CMK (cell line): Measurements from ENCODE around the gene MGAT3.
A peak's percentile ranks its signal among the peaks of the same experiment; 100 is the strongest.
"Not testable (repeated sequence)": the region's sequence is repeated elsewhere in the genome, so short reads cannot be mapped to it uniquely, and the experiment has no call there.

Source experiments
- DNase-seq: peaks from one replicate; pipeline ENCODE4 v3.0.0-alpha.2; 2010; ENCODE audit warnings: low read depth

Gene MGAT3

DNA sequence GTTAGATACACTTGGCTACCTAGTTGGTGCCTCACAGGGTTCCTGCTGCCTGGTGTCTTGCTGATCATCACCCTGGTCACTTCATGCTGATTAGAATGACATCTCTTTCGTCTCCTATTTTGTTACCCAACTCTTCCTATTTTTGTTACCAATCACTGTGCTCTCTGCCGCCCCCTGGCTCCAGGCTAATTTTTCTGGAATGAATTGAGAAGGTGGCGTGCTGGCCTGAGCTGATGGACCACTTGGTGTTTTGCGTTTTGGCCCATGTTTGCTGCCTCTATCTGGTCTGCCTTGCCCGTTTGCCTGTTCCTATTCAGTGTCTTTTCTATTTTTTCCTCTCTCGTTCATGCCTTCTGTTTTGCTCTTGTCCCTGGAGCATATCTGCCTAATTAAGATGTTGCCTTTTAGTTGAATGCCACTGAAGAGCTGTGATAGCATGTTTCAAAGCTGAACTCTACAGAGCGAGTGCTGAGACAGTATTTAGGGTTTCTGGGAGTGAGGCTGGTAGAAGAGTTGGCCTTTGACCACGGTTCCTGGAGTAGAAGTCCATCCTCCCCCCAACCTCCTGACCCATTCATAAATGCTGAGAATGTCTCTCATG, 57.7 kb downstream of the MGAT3 start:
- no peak for DNase-seq

DNA sequence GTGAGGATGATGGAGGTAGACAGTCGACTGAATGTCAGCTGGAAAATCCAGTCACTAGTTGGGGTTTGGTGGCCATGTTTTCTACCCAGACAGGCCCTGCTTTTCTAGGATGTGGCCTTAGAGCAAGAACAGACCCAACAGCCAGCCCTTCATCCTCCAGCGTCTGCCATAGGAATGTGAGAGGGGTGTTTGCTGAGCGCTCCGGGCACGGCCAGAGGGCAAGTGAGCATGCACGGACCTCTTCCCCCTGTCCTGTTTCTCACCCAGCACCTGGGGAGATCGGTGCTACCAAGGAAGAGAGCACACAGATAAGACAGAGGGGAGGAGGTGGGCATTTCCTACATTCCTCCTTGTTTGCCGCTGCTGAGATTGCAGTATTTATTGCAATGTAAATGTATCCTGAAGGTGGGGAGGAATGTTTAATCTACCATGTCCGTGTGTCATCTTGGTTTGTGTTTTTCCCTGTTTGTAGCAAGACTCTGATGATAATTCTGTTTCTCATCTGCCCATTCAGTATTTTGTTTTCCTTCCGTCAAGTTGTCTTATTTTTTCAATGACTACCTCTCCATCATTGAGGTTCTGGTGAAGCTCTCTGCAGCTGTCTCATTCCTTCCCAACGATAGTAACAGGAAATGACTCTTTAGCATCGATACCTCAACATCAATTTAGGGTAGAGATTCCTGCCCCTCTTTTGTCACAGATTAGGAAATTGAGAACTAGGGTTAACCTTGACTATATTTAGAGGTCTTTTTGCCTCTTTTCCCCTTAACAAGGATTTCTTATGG, 58.6 kb downstream of the MGAT3 start:
- no peak for DNase-seq

DNA sequence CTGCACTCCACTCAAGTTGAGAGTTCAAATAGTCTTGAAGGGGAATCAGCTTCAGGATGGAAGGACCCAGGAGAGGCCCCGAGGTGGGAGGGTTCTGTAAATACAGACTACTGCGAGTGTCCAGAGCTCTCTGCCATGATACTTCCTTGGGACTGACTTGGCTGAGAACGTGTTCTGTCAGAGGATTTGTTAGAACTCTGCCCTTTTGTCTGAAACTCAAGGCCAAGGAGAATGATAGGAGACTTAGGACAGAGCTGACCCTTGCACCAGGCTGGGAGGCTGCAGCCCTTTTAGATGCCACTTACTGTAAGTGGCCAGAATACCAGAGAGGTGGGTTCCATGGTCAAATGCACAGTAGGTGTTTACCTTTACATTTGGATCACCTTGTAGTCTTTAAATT, 60.7 kb downstream of the MGAT3 start:
- no peak for DNase-seq

DNA sequence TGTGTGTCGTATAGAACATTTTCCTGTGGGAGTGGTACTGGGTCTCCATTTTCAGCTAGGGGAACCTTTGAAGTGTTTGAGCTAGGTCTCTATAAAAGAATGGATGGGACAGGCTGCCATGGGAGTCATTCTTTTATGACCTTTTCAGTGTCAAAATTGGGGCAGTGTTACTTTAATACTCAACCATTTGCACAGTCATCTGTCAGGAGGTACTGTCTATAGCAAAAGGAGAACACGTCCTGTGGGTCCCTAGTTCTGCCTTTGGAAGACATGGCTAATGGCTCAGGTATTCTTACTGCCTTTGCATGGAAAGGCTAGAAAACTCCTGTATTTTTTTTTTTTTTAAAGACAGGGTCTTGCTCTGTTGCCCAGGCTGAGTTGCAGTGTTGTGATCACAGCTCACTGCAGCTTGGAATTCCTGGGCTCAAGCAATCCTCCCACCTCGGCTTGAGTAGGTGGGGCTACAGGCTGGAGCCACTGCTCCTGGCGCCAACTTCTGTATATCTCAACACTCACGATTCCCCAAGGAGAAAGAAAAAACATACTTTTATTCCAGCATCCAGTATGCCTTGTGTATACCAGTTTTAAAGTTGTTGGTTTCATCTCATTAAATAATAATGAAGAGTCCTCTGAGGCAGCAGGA, 61.5 kb downstream of the MGAT3 start:
- no peak for DNase-seq

DNA sequence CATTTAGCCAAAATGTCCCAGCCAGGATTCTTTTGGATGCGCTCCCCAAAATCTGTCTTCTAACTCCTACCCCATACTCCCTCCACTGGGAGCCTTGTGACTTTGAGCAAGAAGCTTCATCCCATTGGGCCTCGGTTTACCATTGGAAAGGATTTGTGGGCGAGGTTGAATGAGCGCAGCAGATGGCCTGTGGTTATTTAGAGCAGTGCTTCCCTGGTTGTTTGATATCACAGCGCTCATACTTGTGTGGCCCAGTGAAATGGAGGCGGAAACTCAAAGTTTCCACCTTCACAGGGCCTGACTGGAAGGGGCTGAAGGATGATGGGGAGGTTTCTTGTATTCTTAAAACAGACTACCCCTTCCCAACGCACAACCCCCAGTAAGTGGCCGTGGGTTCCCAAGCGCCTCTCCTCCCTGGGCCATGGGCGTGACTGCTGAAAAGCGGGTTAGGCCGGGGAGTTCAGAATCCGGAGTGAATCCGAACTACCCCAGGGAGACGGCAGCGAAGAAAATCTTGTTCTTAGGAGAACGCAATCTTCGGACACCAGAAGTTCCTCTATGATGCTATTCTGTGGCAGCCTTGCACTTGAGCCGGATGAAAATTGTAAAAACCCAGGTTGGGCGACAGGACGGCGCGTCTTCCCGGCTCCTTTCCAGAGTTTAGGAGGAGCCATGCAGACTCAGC, 62.3 kb downstream of the MGAT3 start:
- DNase-seq: no peak

DNA sequence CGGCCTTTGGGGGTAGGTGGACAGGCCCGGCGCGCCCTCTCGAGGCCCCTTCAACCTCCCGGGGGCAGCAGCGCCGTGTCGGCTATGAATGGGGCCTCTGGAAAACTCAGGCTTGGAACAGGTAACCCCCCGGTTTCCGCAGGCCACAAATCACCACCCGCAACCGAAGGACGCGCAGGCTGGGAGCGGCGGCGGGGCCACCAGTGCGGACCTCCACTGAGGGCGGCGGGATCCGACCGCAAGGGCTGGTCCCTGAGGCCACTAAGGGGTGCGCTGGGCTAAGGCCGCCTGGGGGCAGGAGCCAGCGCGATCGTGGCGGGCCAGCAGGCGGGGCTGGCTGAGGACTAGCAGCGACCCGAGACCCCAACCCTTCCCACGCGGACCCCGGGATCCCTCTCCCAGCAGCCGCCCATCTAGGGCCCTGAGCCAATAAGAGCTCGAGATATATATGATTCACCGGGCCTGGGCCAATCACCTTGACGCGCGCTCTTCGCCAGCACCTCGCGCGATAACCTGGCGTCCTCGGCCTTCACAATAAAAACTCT, 62.9 kb downstream of the MGAT3 start:
- DNase-seq: peak; percentile 99

DNA sequence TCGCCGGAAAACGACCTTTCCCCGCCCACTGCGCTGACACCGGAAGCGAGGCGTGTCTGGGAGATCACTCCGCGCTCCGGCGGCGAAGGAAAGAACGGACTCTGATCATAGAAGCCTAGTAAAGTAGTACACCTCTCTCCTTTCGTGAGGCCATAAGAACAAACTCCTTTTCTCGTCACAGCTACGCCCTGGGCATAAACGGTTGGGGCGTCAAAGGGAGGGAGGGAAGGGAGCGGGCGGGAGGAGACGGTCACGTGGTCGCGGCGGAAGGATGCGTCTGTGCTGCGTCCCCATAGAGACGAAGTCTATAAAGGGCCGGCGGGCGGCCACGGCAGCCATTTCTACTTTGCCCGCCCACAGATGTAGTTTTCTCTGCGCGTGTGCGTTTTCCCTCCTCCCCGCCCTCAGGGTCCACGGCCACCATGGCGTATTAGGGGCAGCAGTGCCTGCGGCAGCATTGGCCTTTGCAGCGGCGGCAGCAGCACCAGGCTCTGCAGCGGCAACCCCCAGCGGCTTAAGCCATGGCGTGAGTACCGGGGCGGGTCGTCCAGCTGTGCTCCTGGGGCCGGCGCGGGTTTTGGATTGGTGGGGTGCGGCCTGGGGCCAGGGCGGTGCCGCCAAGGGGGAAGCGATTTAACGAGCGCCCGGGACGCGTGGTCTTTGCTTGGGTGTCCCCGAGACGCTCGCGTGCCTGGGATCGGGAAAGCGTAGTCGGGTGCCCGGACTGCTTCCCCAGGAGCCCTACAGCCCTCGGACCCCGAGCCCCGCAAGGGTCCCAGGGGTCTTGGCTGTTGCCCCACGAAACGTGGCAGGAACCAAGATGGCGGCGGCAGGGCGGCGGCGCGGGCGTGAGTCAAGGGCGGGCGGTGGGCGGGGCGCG, 63.7 kb downstream of the MGAT3 start, which contains the start of gene ATF4:
ATF4 (plus strand) TSS at position 337 of the 880 bp plus-strand sequence. CDS start 884 bp downstream, outside the sequence.
- DNase-seq: peak; percentile 86

DNA sequence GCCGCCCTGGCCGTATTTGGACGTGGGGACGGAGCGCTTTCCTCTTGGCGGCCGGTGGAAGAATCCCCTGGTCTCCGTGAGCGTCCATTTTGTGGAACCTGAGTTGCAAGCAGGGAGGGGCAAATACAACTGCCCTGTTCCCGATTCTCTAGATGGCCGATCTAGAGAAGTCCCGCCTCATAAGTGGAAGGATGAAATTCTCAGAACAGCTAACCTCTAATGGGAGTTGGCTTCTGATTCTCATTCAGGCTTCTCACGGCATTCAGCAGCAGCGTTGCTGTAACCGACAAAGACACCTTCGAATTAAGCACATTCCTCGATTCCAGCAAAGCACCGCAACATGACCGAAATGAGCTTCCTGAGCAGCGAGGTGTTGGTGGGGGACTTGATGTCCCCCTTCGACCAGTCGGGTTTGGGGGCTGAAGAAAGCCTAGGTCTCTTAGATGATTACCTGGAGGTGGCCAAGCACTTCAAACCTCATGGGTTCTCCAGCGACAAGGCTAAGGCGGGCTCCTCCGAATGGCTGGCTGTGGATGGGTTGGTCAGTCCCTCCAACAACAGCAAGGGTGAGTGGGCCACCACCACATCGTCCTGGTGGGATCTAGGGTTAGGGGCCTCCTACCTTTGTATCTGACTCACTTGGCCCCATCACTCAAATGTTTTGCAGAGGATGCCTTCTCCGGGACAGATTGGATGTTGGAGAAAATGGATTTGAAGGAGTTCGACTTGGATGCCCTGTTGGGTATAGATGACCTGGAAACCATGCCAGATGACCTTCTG, 64.5 kb downstream of the MGAT3 start:
- DNase-seq: not testable (repeated sequence)

DNA sequence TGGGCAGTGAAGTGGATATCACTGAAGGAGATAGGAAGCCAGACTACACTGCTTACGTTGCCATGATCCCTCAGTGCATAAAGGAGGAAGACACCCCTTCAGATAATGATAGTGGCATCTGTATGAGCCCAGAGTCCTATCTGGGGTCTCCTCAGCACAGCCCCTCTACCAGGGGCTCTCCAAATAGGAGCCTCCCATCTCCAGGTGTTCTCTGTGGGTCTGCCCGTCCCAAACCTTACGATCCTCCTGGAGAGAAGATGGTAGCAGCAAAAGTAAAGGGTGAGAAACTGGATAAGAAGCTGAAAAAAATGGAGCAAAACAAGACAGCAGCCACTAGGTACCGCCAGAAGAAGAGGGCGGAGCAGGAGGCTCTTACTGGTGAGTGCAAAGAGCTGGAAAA, 65.3 kb downstream of the MGAT3 start:
- DNase-seq: not testable (repeated sequence)

DNA sequence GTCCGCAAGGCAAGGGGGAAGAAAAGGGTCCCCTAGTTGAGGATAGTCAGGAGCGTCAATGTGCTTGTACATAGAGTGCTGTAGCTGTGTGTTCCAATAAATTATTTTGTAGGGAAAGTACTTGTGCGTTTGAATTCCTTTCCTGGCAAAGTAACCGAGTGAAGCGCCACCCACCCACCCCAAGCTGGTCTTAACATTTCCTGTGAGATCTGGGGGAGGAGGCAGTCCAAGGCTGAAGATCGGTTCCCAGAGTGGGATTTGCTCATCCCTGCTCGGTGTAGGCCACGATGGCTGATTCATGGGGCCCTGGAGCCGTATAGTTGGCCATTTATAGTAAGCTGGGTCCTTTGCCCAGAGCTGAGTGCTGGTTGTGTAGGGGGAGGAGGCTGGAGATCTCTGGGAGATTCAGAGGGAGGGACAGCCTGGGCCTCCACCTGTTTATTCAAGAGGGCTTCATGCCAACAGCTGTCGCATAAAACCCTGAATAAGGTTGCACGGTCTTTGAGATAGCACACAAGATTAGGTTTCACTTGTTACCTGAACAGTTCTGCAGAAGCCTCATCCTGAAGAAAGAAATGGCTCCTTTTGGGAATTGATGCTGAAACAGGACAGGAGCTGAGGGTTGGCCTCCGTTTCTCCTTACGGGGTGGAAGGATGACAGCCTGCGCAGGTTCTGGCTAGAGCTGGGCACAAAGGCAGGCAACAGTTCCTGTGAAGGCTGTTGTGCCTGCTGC, 65.9 kb downstream of the MGAT3 start:
- DNase-seq: no peak

DNA sequence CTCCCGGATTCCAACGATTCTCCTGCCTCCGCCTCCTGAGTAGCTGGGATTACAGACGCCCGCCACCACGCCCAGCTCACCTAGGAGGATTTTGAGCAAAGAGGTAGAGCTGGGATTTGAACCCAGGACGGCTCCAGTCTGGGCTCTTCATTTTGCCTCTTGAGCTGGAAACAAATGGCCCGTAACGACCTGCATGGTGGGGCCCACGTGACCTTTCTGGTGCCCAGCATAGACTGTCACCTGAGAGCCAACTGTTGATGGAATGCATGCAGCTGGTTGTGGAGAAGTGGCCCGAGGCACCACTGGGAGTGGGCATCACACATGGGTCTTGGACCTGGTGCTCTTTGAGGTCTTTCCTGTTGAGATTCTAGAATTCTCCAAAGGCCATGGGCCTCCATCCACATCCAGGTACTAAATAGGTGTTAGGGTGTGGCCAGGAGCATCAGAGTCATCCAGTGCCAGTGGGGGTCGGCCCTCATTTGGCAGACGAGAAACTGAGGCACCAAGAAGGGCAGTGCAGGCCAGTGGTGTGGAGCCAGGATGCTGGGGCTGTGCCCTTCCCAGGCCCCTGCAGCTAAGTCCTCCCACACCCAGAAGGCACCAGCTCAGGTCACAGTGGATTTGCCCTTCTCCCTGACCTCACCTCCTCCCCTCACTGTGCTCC, 67.4 kb downstream of the MGAT3 start:
- no peak for DNase-seq

DNA sequence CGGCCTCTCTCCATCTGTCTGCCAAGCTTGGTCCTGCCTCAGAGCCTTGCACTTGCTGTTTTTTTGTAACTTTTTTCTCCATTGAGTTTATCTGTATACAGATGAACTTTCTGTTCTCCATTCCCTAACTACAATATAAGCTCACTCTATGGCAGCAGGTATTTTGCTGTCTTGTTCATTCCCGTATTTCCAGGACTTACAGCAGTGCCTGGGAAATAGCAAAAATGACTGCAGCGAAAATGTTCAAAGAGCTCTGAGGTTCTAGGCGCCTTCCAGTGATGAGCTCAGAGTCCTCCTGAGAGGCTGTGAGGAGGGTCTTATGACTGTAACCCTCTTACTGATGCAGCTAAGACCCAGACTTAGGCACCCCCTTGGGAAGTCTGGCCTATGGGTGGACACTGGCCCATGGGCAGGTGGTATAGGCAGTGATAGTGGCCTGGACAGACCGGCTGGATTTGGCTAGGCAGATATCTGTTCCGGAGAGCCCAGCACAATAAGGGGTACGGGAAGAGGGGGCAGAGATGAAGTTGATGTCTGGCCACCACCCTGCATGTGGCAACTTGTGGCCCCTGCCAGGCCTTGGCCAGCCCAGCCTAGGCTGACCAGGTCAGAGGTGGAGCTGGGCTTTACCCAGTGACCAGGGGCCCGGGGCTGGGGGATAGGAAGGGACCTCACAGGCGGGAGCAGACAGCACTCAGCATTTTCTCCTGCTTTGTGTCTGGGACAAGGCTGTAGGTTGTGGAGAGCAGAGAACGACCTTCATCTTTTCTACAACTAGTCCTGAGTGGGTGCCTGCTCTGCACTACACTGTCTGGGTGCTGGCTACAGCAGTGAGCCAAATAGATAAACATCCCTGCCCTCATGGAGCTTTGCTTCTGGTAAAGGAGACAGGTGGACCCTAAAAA, 68.2 kb downstream of the MGAT3 start:
- DNase-seq: no peak

DNA sequence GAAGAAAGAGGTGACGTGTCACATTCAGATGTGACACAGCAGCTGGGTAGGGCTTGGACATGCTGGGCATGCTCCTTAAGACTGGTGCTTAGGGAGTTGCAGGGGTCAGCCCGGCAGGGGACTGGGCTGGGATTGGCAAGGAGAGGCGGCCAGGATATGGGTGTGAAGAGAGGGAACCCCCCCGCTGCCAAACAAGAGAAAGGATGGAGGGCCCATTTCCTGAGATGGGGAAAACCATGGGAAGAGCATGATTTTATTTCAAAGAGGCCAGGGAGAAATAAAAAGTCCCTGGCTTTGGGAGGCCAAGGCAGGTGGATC, 68.8 kb downstream of the MGAT3 start:
- no peak for DNase-seq

DNA sequence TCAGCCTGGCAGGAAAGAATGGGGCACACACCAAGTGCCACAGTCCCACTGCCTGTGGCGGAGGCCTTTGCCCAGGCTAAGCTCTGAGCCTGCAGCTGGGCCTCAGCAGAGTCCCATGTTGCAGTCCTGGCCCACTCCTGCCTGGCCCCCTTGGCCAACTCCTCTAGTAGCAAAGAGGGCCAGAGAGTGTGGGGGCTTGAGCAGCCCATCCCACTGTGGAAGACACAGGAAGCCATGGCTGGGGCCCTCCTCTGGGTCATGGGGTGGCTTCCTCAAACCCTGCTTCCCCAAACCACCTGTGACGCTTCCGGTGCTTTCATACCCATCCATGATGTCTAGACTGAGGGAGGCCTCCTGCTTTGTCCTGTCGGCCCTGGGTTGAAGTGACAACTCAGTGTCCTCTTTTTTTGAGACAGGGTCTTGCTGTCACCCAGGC, 69.9 kb downstream of the MGAT3 start:
- no peak for DNase-seq

DNA sequence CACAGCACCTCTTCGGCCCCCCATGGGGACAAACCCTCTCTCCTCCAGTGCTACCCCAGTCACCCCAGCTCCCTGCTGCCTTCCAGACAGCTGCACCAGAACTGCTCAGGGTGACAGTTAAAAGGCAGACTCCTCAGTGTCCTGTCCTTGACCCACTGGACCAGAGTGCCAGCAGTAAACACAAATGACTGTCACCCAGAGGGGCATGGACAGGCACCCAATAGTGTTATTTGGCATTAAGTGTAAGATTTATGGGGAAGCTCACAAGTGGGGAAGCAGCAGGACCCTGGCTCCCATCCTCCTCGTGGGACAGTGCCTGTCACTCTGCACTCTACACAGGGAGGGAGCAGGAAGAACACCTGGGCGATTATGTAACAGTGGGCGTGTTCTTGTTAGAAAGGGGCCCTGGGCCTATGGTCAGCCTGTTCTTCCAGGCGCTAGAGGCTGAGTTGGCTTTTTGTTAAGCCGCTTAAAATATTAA, 70.7 kb downstream of the MGAT3 start:
- DNase-seq: no peak

DNA sequence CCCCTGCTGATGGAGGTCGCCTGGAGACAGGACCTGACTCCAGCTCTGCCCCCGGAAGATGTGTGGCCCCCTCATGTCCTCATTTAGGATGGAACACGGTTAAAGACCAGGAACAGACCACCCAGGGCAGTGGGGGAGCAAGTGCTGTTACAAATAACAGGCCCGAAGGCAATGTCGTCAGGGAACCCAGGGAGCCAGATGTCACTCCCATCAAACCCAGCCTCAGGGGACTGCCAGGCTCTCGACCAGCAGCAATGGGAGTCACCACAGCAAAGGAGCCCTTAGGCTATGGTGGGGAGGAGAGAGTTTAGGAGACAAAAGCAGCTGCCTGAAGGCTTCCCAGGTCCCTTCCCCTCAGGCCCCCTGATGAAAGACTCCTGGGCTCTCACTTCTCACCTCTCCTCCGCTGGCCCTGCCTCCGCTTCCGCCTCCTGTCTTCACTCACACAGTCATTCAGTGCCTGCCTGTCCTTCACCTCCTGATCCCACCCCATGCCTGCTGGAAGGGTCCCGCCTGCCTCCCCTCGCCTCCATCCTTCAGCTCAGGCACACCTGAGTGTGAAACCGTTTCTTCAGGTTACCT, 71.4 kb downstream of the MGAT3 start:
- no peak for DNase-seq

DNA sequence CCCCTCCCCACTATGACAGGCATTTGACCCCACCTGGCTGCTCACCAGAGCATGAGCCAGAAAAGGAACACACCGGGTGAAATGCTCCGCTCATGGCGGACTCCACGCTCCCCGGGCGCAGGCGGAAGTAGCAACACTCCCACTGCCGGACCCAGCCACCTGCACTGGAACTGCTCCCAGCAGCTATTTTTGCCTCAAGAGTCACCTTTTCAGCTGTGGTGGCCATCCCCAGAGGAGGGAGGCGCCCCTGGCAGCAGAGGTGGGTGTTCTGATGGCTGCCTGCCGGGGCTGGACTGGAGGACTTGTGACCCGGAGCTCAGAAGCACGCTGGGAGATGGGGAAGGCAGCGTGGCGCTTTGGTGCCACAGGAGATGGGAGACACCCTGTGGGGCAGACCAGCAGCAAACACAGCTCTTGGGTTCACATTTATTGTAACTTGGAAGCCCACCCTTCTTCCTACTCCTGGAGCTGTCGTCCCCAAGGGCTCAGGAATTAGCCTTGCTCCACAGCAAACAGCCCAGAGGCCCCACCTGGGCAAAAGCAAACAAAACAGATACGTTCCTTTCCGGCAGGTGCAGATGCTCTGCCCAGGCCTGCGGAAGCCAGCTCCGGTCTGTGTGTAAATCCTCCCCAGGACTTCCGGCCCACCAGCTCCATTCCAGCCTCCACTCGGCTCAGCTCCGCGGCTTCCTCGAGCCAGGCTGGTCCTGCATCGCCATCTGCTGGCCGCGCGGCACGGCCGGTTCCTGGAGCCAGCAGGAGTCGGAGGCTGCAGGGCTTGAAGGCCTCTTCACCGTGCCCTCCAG, 72.1 kb downstream of the MGAT3 start:
- DNase-seq: peak; percentile 76
